OCI-LY3 (cell line): Measurements from ENCODE around the gene ERC2.

Experiments used
- H2AFZ ChIP-seq: fragments of 200-600, 300-600 bp; shearing (Covaris generic); 2 replicates; pipeline ENCODE4 v1.6.0; 2014; ENCODE audit warnings: antibody characterized with exemption, low read depth, low read length
- H3K27ac ChIP-seq: fragments of 200-600, 300-600 bp; sonication (generic); 2 replicates; pipeline ENCODE4 v1.5.1; 2014; ENCODE audit warnings: mild to moderate bottlenecking, low read length, moderate library complexity, mixed read lengths
- H3K27me3 ChIP-seq: fragments of 200-600, 300-600 bp; sonication (generic); 2 replicates; pipeline ENCODE4 v1.6.1; 2014; ENCODE audit warnings: low read depth, low read length, mixed read lengths
- H3K36me3 ChIP-seq: fragments of 200-600, 300-600 bp; sonication (generic); replicated peaks from 2 replicates; pipeline ENCODE3; 2014; ENCODE audit warnings: low read depth, low read length, mixed read lengths
- H3K4me1 ChIP-seq: fragments of 300-600, 200-600 bp; sonication (generic); 2 replicates; pipeline ENCODE4 v1.6.1; 2014; ENCODE audit warnings: low read length, mixed read lengths
- H3K4me2 ChIP-seq: fragments of 200-600, 300-600 bp; sonication (generic); 2 replicates; pipeline ENCODE4 v1.6.1; 2014; ENCODE audit warnings: low read length, mixed read lengths
- H3K4me3 ChIP-seq: fragments of 300-600, 200-600 bp; sonication (generic); 2 replicates; pipeline ENCODE4 v1.5.1; 2014; ENCODE audit warnings: antibody characterized with exemption, mild to moderate bottlenecking, low read length, moderate library complexity
- H3K79me2 ChIP-seq: fragments of 300-600, 200-600 bp; shearing (Covaris generic); 2 replicates; pipeline ENCODE4 v1.6.1; 2014; ENCODE audit warnings: mild to moderate bottlenecking, low read length, mixed read lengths
- H3K9ac ChIP-seq: fragments of 300-600, 200-600 bp; shearing (Covaris generic); 2 replicates; pipeline ENCODE4 v1.6.0; 2014; ENCODE audit warnings: mild to moderate bottlenecking, low read length, moderate library complexity
- H3K9me3 ChIP-seq: fragments of 200-600, 300-600 bp; shearing (Covaris generic); 2 replicates; pipeline ENCODE4 v1.6.1; 2014; ENCODE audit warnings: low read length, mixed read lengths; ENCODE audit not compliant: insufficient read depth
- H4K20me1 ChIP-seq: fragments of 200-600, 300-600 bp; sonication (generic); 2 replicates; pipeline ENCODE4 v1.6.1; 2016; ENCODE audit warnings: low read length, mixed read lengths; ENCODE audit not compliant: insufficient read depth
- CTCF ChIP-seq: fragments of 200-600, 300-600 bp; sonication (generic); IDR thresholded peaks from 2 replicates; pipeline ENCODE4 v1.5.1; 2014; ENCODE audit warnings: antibody characterized with exemption, low read length, low read depth
- EZH2phosphoT487 ChIP-seq: fragments of 200-600 bp; shearing (Covaris generic); IDR thresholded peaks from 2 replicates; pipeline ENCODE4 v1.6.1; 2018; ENCODE audit warnings: antibody characterized with exemption, mixed run types, low read depth

Gene ERC2

DNA sequence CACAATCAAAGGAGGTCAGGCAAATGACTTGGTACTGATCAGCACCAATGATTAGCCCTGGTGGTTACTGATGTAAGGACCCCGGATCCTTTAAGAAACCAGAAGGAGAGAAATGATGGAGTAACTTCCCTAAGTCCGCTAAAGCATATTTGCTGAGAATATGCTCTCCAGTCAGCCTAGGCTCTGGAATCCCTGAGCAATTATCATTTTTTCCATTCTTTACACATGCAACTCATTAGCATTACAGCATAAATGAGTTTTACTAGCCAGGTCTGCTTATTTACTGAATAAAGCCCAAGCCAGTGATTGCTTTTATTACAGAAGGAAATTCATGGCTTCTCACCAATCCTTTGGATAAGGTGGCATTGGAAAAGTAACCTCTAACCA lies 842.0 kb downstream of the ERC2 start:
- H3K9ac ChIP-seq: no peak overlapping the region
- no peak overlapping the region for H3K27ac ChIP-seq
- no peaks in the 10 kb centered on the region for H3K79me2 ChIP-seq
- peaks cover 28% of the 10 kb centered on the region for H3K4me1 ChIP-seq
- H3K27me3 ChIP-seq: peaks cover 7% of the 10 kb centered on the region; the same call in 1 of the 2 replicates
- TF ChIP-seq EZH2phosphoT487: no peak
- no peak for TF ChIP-seq CTCF
- H3K4me2 ChIP-seq: no peak overlapping the region
- H3K9me3 ChIP-seq: no peaks in the 10 kb centered on the region
- no peaks in the 10 kb centered on the region for H4K20me1 ChIP-seq
- H3K4me3 ChIP-seq: no peak overlapping the region
- H2AFZ ChIP-seq: no peak overlapping the region
- H3K36me3 ChIP-seq: peaks cover 3% of the 10 kb centered on the region

- no peaks in the 10 kb centered on the region for H4K20me1 ChIP-seq
- peaks cover 47% of the 10 kb centered on the region for H3K4me1 ChIP-seq
Observed at GRCh38 chr3:55624238-55624637, 844.0 kb downstream of the ERC2 start.

GRCh38 chr3:55623786-55624185 lies 844.5 kb downstream of the ERC2 start:
- H3K4me3 ChIP-seq: no peak overlapping the region
- no peaks in the 10 kb centered on the region for H3K9me3 ChIP-seq
- no peak overlapping the region for H2AFZ ChIP-seq
- TF ChIP-seq CTCF (no peak), EZH2phosphoT487 (no peak)
- H3K9ac ChIP-seq: no peak overlapping the region
- H3K4me1 ChIP-seq: peaks cover 51% of the 10 kb centered on the region
- H4K20me1 ChIP-seq: no peaks in the 10 kb centered on the region
- H3K27ac ChIP-seq: no peak overlapping the region
- H3K79me2 ChIP-seq: no peaks in the 10 kb centered on the region
- H3K27me3 ChIP-seq: no peaks in the 10 kb centered on the region
- no peak overlapping the region for H3K4me2 ChIP-seq
- peaks cover 3% of the 10 kb centered on the region for H3K36me3 ChIP-seq

More at GRCh38 chr3:55624238-55624637, 844.0 kb downstream of the ERC2 start:
- Histone ChIP-seq H3K9ac (no peak overlapping the region), H3K27ac (no peak overlapping the region), H2AFZ (no peak overlapping the region), H3K4me3 (no peak overlapping the region), H3K79me2 (no peaks in the 10 kb centered on the region), H3K36me3 (peaks cover 3% of the 10 kb centered on the region), H3K4me2 (no peak overlapping the region), H3K27me3 (peaks cover under 1% of the 10 kb centered on the region; the same call in 1 of the 2 replicates), H3K9me3 (no peaks in the 10 kb centered on the region)
- TF ChIP-seq EZH2phosphoT487 (no peak), CTCF (no peak)

DNA sequence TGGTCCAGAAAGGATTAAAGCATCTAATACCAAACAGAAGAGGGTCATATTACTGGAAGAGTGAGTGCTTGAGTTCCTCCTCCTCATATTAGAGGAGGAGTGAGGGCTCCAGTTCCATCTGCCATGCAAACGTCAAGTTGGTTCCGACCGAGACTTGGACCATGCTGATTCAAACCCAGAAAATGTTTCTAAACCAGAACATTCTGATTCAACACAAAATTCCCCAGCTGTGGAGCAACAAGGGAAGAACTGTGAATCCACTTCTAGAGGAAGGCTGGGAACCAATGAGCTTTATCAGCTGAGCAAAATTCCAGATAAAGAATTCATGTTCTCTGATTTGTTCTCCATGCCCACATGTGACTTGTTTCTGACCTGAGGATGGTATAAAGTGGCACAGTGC lies 845.5 kb downstream of the ERC2 start:
- Histone ChIP-seq H3K36me3 (peaks cover 3% of the 10 kb centered on the region), H2AFZ (0 out of 2 replicates have a peak overlapping the region, but pooled peaks have one; percentile 17), H3K79me2 (no peaks in the 10 kb centered on the region), H3K9me3 (no peaks in the 10 kb centered on the region), H3K4me2 (peak overlapping the region; percentile 7; the same call in 1 of the 2 replicates), H3K4me1 (peaks cover 52% of the 10 kb centered on the region), H3K27ac (no peak overlapping the region), H3K9ac (no peak overlapping the region), H3K27me3 (no peaks in the 10 kb centered on the region), H4K20me1 (no peaks in the 10 kb centered on the region), H3K4me3 (no peak overlapping the region)
- TF ChIP-seq CTCF (no peak), EZH2phosphoT487 (no peak)
